Astrocyte (in vitro differentiated cells and primary cell): ENCODE data around the gene MLPH. TPM values are rescaled to one million over a fixed set of nuclear protein-coding genes. Genes with fewer than 3 reads are reported as not detected.

ENCODE experiments used
- DNase-seq: peaks from one replicate; pipeline ENCODE4 v3.0.0-alpha.2; 2010; ENCODE audit warnings: low read depth
- FAIRE-seq: peaks from 2 replicates; lab custom pipeline; 2011; peaks lifted over from hg19 to GRCh38; lab: Jason Lieb, UNC
- H2AFZ ChIP-seq: 2 replicates; pipeline ENCODE4 v1.6.0; 2012; ENCODE audit warnings: low read depth, low read length, inconsistent platforms
- H3K27ac ChIP-seq: 2 replicates; pipeline ENCODE4 v1.5.1; 2011; ENCODE audit warnings: low read depth, low read length, inconsistent platforms
- H3K27me3 ChIP-seq: 2 replicates; pipeline ENCODE4 v1.6.0; 2011; ENCODE audit warnings: low read length, inconsistent platforms; ENCODE audit not compliant: insufficient read depth
- H3K36me3 ChIP-seq: 2 replicates; pipeline ENCODE4 v1.5.1; 2011; ENCODE audit warnings: low read length, inconsistent platforms; ENCODE audit not compliant: insufficient read depth
- H3K4me1 ChIP-seq: 2 replicates; pipeline ENCODE4 v1.5.1; 2011; ENCODE audit warnings: low read length, inconsistent platforms; ENCODE audit not compliant: insufficient read depth
- H3K4me2 ChIP-seq: 2 replicates; pipeline ENCODE4 v1.6.0; 2012; ENCODE audit warnings: low read length, inconsistent platforms
- H3K4me3 ChIP-seq: 2 replicates; pipeline ENCODE4 v1.5.1; 2011; ENCODE audit warnings: low read depth, mild to moderate bottlenecking, low read length, inconsistent platforms; ENCODE audit not compliant: insufficient read depth
- H3K79me2 ChIP-seq: 2 replicates; pipeline ENCODE4 v1.6.0; 2012; ENCODE audit warnings: mild to moderate bottlenecking, low read length, inconsistent platforms; ENCODE audit not compliant: insufficient read depth
- H3K9ac ChIP-seq: 2 replicates; pipeline ENCODE4 v1.6.0; 2012; ENCODE audit warnings: mild to moderate bottlenecking, low read length, inconsistent platforms
- H3K9me3 ChIP-seq: 2 replicates; pipeline ENCODE4 v1.5.1; 2012; ENCODE audit warnings: low read depth, mild to moderate bottlenecking, low read length, inconsistent platforms; ENCODE audit not compliant: insufficient read depth
- H4K20me1 ChIP-seq: 2 replicates; pipeline ENCODE4 v1.6.0; 2012; ENCODE audit warnings: low read length, inconsistent platforms; ENCODE audit not compliant: insufficient read depth
- H3K27ac Mint-ChIP-seq: one replicate; pipeline ENCODE4 v1.8.0; 2021; ENCODE audit warnings: mild to moderate bottlenecking, mixed read lengths; ENCODE audit not compliant: unreplicated experiment
- H3K27me3 Mint-ChIP-seq: one replicate; pipeline ENCODE4 v1.8.0; 2021; ENCODE audit warnings: low read depth, mixed read lengths; ENCODE audit not compliant: unreplicated experiment
- H3K36me3 Mint-ChIP-seq: one replicate; pipeline ENCODE4 v1.8.0; 2021; ENCODE audit warnings: low read depth, mixed read lengths; ENCODE audit not compliant: unreplicated experiment
- H3K4me1 Mint-ChIP-seq: one replicate; pipeline ENCODE4 v1.8.0; 2021; ENCODE audit warnings: low read depth, mixed read lengths; ENCODE audit not compliant: unreplicated experiment
- H3K4me3 Mint-ChIP-seq: one replicate; pipeline ENCODE4 v1.8.0; 2021; ENCODE audit warnings: mild to moderate bottlenecking, moderate library complexity, mixed read lengths; ENCODE audit not compliant: unreplicated experiment
- H3K9me3 Mint-ChIP-seq: one replicate; pipeline ENCODE4 v1.8.0; 2021; ENCODE audit warnings: mild to moderate bottlenecking, mixed read lengths; ENCODE audit not compliant: unreplicated experiment
- EZH2 ChIP-seq: IDR thresholded peaks from 2 replicates; pipeline ENCODE4 v1.6.1; 2012; ENCODE audit warnings: mild to moderate bottlenecking, low read length, inconsistent platforms; ENCODE audit not compliant: insufficient read depth
- total RNA-seq: library from RNA; stranded (reverse); gene quantifications from 2 replicates; pipeline ENCODE4 v1.2.1, GENCODE V29; 2021
- TF ChIP-seq, protein P1 (sequence below): IDR thresholded peaks from 2 replicates; pipeline ENCODE4 v1.5.1; 2011; ENCODE audit warnings: low read depth, mild to moderate bottlenecking, inconsistent platforms, low read length, moderate library complexity; ENCODE audit not compliant: insufficient read depth

Gene MLPH
- total RNA-seq, 1 donor from 2014 or later: 14.2 TPM

DNA sequence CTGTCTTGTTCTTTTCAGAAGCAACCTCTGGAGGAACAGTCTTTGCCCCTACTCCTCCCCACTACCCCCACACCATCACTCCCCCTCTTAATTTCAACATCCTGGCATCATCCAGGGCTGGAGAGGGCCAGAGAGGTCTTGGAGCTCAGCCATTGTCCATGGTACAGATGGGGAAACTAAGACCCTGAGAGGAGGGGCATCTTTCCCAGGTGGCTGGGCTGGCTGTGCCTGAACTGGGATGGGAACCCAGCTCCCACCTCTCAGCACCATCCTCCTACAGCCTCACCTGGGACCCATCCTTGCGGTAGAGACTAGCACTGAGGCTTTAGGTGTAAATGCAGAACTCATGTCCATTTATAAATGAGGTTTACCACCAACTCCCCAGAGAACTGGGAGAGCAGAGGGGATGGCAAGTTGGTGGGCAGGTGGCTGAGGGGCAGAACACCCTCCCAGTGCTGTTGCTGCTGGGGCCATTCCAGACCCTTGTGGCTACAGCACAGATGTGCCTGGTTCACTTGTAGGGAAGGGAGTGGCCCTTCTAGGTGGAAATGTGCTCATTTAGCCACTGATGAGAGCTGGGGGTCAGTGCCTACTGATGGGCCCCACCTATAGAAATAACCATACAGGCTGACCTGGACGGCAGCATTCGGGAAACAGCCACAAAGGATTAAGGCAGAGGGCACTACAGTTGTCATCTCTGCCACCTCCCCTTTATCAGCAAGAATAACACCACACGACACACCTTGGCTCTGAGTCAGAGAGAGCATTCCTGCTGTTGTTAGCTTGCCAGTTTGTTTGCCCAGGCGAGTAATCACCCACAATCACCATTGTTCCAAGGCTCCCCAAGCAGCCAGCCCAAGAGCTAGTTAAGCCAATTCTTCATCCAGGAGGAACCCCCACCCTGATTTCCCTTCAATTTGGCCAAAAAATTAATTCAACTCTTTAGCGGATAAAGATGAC lies 2.1 kb downstream of the MLPH start:
- FAIRE-seq: no peak
- peaks cover 13% of the 10 kb centered on the region for H3K4me1 Mint-ChIP-seq
- Histone ChIP-seq H3K4me1 (peaks cover 35% of the 10 kb centered on the region), H3K9me3 (peaks cover 13% of the 10 kb centered on the region), H3K36me3 (peaks cover 24% of the 10 kb centered on the region), H3K27ac (peak overlapping the region; percentile 94), H3K4me3 (peak overlapping the region; percentile 82), H4K20me1 (no peaks in the 10 kb centered on the region), H3K79me2 (peaks cover 97% of the 10 kb centered on the region), H3K9ac (peak overlapping the region; percentile 93), H2AFZ (no peak overlapping the region), H3K4me2 (peak overlapping the region; percentile 97), H3K27me3 (no peaks in the 10 kb centered on the region)
- H3K27ac Mint-ChIP-seq: no peak overlapping the region
- peaks cover 28% of the 10 kb centered on the region for H3K36me3 Mint-ChIP-seq
- peak; percentile 61 for DNase-seq
- H3K9me3 Mint-ChIP-seq: peaks cover 15% of the 10 kb centered on the region
- TF ChIP-seq, protein P1, sequence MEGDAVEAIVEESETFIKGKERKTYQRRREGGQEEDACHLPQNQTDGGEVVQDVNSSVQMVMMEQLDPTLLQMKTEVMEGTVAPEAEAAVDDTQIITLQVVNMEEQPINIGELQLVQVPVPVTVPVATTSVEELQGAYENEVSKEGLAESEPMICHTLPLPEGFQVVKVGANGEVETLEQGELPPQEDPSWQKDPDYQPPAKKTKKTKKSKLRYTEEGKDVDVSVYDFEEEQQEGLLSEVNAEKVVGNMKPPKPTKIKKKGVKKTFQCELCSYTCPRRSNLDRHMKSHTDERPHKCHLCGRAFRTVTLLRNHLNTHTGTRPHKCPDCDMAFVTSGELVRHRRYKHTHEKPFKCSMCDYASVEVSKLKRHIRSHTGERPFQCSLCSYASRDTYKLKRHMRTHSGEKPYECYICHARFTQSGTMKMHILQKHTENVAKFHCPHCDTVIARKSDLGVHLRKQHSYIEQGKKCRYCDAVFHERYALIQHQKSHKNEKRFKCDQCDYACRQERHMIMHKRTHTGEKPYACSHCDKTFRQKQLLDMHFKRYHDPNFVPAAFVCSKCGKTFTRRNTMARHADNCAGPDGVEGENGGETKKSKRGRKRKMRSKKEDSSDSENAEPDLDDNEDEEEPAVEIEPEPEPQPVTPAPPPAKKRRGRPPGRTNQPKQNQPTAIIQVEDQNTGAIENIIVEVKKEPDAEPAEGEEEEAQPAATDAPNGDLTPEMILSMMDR: no peak
- no peak for TF ChIP-seq EZH2
- H3K4me3 Mint-ChIP-seq: no peak overlapping the region
- peaks cover 5% of the 10 kb centered on the region for H3K27me3 Mint-ChIP-seq

DNA sequence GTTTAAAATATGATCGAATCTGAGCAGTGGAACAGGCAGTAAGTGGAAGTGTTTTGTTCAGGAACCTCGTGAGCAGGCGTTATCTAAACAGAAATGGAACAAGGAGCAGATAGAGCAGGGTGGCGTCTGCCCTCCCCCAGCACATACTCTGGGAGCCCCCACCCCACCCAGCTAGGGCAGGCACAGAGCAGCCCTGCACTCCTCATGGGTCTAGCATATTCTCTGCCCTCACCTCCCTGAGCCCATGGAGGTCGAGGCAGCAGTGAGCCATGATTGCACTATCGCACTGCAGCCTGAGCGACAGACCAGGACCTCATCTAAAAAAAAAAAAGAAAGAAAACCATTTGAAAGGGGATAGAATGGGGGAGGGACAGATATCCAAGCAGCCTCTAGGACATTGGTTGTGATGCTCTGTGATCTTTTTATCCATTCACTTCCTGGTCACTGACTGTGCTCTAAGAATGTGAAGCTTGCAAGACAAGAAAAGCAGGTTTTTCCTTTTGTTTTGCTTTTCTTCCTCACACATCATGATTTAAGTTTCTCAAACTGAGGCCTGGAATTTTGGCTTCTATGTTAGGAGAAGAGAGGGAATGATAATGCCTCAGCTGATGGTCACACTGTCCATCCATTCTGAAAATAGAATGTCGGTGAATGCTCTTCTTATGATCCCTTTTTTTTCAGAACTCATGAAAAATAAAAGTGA lies 3.1 kb downstream of the MLPH start:
- FAIRE-seq: no peak
- H3K36me3 Mint-ChIP-seq: peaks cover 38% of the 10 kb centered on the region
- H3K4me1 Mint-ChIP-seq: peaks cover 11% of the 10 kb centered on the region
- H2AFZ ChIP-seq: no peak overlapping the region
- H3K9me3 Mint-ChIP-seq: peaks cover 15% of the 10 kb centered on the region
- peak overlapping the region; percentile 8 for H3K4me3 Mint-ChIP-seq
- peaks cover 35% of the 10 kb centered on the region for H3K4me1 ChIP-seq
- H3K4me3 ChIP-seq: peak overlapping the region; percentile 82
- peak overlapping the region; percentile 41 for H3K27ac Mint-ChIP-seq
- H3K27me3 ChIP-seq: no peaks in the 10 kb centered on the region
- H3K27ac ChIP-seq: peak overlapping the region; percentile 94
- H3K9me3 ChIP-seq: peaks cover 13% of the 10 kb centered on the region
- peaks cover 8% of the 10 kb centered on the region for H3K27me3 Mint-ChIP-seq
- H3K79me2 ChIP-seq: peaks cover 100% of the 10 kb centered on the region
- TF ChIP-seq, protein P1: no peak
- no peak for DNase-seq
- peak overlapping the region; percentile 93 for H3K9ac ChIP-seq
- peak overlapping the region; percentile 97 for H3K4me2 ChIP-seq
- H4K20me1 ChIP-seq: no peaks in the 10 kb centered on the region
- H3K36me3 ChIP-seq: peaks cover 33% of the 10 kb centered on the region
